Measurements from ENCODE around the gene TRAPPC8. TPM values are rescaled to one million over a fixed set of nuclear protein-coding genes. Genes with fewer than 3 reads are reported as not detected.

The TRAPPC8 gene
- total RNA-seq, 2 experiments from 2014 or later = 33.0 to 41.9 TPM

Other genes with a start within 250 kb of the TRAPPC8 start
- gene SLC25A52, start 182.2 kb downstream of the TRAPPC8 start, total RNA-seq = under 1 TPM in 1 of 2 experiments, not detected in 1; 0.33 TPM
- gene RNF125, start 75.7 kb upstream of the TRAPPC8 start, total RNA-seq = 10 to 100 TPM; 26.1 to 31.9 TPM
- gene RNF138, start 148.7 kb upstream of the TRAPPC8 start, total RNA-seq = 10 to 100 TPM; 62.1 to 72.9 TPM
- under 1 TPM in 1 of 2 experiments, not detected in 1; 0.20 TPM for gene MEP1B, start 246.9 kb upstream of the TRAPPC8 start, total RNA-seq

All from activated CD8-positive, alpha-beta memory T cell treated with anti-CD3 and anti-CD28 coated beads, Interleukin-2, amount 10 ng/mL, durations not matched to agents 7 days and 5 days (primary cell).